Coronary artery (tissue), 2 donors: ENCODE results near the gene MT1HL1.
A peak's percentile ranks its signal among the peaks of the same experiment; 100 is the strongest.

Source experiments
- DNase-seq: peaks from one replicate; pipeline ENCODE4 v3.0.0-alpha.2; 2017; ENCODE audit warnings: low spot score
- H3K27ac ChIP-seq, 2 donors: fragments of 200-600 bp; sonication (generic); one replicate each; pipeline ENCODE4 v1.5.1; 2016 to 2019
- H3K4me3 ChIP-seq: fragments of 200-600 bp; sonication (generic); 2 replicates; pipeline ENCODE4 v1.5.1; 2016; ENCODE audit warnings: mild to moderate bottlenecking, moderate library complexity
- CTCF ChIP-seq: fragments of 200-600 bp; sonication (generic); IDR thresholded peaks from one replicate; pipeline ENCODE4 v1.5.1; 2019; ENCODE audit warnings: antibody characterized with exemption

MT1HL1 gene

GRCh38 chr1:237035759-237036158 lies 31.5 kb upstream of the MT1HL1 start:
- DNase-seq, result no peak
- Histone ChIP-seq H3K27ac (no peak overlapping the region), H3K4me3 (no peak overlapping the region)
- no peak for TF ChIP-seq CTCF

- DNase-seq, result no peak
- peak overlapping the region; percentile 16 to 86 for H3K27ac ChIP-seq
- H3K4me3 ChIP-seq, result no peak overlapping the region
- no peak for TF ChIP-seq CTCF
These were observed 29.6 kb upstream of the MT1HL1 start for GRCh38 chr1:237033804-237034203.

DNA sequence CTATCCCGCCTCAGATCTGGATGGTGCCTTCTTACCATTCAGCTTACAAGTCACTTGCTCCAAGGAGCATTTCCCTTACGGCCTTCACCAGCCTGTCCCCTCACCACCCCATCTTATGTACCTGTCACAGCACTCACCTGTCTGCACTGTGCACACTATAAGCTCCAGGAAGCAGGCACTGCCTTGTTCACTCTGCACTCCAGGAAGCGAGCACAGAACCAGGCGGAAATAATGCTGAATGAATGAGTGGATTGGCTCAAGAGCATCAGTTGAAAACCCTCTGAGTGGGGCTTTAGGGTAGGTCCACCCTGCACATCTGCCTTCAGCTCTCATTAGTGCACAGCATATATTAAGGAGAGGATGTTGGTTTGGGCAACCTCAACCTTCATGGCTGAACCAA lies 28.8 kb upstream of the MT1HL1 start:
- Histone ChIP-seq H3K27ac (peak overlapping the region; percentile 16 to 86), H3K4me3 (no peak overlapping the region)
- no peak for TF ChIP-seq CTCF
- no peak for DNase-seq

GRCh38 chr1:237032029-237032428 lies 27.8 kb upstream of the MT1HL1 start:
- TF ChIP-seq CTCF, result no peak
- no peak for DNase-seq
- H3K27ac ChIP-seq, result peak overlapping the region; percentile 85 to 86
- no peak overlapping the region for H3K4me3 ChIP-seq

GRCh38 chr1:237031480-237031879 lies 27.2 kb upstream of the MT1HL1 start:
- Histone ChIP-seq H3K27ac (peak overlapping the region; percentile 85 to 86), H3K4me3 (peak overlapping the region; percentile 14)
- TF ChIP-seq CTCF, result no peak
- no peak for DNase-seq

- Histone ChIP-seq H3K4me3 (no peak overlapping the region), H3K27ac (peak overlapping the region in 1 of 2 donors; percentile 85)
- DNase-seq, result no peak
- TF ChIP-seq CTCF, result no peak
These were observed 25.8 kb upstream of the MT1HL1 start for GRCh38 chr1:237029850-237030535.

DNA sequence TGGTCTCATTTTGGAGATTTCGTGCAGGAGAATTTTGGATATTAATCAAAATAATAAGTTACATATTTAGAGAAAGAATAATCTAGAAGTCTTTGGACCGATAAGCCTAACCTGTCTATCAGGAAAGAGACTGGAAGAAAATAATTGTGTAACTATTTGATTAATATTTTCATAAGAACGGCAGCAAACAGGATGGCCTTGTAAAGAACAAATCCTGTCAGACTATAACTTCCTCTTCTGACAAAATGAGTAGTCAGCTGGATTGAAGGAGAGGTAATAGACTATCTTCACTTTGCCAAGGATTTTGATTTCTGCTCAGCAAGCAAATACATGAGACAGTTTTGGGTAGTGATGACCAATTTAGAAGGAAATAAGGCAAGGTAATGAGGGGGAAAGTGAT lies 25.0 kb upstream of the MT1HL1 start:
- H3K4me3 ChIP-seq, result no peak overlapping the region
- TF ChIP-seq CTCF, result no peak
- no peak for DNase-seq
- no peak overlapping the region for H3K27ac ChIP-seq
